ENCODE data around the gene ANKRD13D.
A peak's percentile ranks its signal among the peaks of the same experiment; 100 is the strongest.

The ANKRD13D gene

DNA sequence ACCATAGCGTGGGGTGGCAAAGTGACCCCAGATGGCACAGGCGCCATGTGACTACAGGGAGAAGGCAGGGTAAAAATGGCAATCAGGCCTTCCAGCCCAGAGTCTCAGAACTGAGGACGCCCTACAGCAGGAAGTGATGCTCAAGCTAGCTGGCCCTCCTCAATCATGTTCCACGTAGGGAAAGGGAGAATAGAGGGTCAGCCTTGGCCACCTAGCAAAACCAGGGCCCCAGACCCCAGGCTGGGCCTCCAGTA lies 978 bp upstream of the ANKRD13D start:
- DNase-seq, result no peak

DNA sequence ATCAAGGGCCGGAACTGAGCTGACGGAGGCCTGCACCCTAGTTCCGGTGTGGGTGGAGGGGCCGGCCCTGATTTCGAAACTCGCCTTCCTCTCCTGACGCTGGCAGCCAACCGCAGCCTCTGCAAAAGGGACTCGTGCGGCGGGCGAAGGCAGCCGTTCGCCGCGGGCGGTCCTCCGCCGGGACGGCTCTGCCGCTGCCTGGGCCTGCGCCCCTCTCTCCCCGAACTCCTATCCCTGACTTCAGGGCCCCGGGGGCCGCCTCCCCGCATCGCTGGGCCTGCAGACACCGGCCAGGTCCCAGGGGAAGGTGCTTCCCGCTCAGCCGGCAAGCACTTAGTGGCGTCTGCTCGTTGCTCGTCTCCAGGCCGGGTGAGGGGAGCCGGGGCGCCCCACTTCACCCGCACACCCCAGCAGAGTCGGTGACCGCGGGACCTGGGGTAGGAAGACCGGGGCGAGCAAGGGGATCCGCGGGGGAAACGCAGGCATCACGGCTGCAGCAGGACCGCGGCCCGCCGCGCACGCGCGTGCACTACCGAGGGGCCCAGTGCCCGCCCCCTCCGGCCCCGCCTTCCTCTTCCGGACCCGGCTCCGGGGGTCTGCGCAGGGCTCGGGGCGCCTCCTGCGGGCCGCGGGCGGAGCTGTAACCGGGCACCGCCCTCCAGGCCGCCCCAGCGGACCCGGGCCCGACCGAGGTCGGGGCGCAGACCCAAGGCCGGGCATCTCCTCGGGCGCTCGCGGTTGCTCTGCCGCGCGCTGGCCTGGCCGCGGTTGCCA lies 464 bp upstream of the ANKRD13D start:
- no peak for DNase-seq

DNA sequence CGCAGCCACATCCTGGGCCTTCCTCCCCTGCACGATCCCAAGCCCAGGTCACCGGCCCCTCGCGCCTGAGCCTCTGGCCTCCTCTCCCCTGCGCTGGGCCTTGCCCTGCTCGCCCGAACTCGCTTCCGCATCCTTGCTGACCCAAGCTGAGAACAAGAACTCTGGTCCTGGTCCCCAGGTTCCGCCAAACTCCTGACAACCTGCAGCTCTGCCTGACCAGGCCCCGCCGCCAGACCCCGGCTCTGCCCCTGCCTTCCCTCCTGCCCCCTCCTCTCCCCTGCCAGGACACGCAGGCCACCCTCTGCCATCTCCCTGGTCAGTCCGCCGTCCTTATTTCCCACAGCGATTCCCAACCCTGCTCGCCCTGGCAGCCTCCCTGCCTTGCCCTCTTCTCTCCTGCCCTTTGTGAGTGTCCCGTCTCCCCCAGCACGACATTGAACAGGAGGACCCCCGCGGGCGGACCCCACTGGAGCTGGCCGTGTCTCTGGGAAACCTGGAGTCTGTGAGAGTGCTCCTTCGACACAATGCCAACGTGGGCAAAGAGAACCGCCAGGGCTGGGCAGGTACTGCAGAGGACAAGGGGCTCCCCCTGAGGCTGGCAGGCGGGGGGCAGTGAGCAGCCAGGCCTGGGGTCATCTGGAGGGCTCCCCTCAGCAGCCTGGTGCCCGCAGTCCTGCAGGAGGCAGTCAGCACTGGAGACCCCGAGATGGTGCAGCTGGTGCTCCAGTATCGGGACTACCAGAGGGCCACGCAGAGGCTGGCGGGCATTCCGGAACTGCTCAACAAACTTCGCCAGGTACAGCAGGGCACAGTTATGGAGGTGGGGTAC lies 762 bp downstream of the ANKRD13D start:
- DNase-seq, result no peak

DNA sequence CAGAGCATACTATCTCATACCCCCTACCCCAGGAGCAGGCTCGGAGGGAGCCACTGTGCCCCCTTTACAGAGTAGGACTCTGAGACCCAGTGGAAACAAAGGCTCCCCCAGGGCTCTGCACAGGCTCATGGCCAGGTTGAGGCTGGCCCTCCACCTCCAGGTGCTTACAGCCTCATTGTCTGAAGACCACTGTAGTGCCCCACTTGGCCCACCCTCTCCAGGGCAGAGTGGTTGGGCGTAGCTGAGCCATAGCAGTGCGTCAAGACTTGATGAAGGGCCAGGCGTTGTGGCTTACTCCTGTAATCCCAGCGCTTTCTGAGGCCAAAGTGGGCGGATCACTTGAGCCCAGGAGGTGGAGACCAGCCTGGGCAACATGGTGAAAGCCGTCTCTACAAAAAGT lies 1.7 kb downstream of the ANKRD13D start:
- no peak for DNase-seq

DNA sequence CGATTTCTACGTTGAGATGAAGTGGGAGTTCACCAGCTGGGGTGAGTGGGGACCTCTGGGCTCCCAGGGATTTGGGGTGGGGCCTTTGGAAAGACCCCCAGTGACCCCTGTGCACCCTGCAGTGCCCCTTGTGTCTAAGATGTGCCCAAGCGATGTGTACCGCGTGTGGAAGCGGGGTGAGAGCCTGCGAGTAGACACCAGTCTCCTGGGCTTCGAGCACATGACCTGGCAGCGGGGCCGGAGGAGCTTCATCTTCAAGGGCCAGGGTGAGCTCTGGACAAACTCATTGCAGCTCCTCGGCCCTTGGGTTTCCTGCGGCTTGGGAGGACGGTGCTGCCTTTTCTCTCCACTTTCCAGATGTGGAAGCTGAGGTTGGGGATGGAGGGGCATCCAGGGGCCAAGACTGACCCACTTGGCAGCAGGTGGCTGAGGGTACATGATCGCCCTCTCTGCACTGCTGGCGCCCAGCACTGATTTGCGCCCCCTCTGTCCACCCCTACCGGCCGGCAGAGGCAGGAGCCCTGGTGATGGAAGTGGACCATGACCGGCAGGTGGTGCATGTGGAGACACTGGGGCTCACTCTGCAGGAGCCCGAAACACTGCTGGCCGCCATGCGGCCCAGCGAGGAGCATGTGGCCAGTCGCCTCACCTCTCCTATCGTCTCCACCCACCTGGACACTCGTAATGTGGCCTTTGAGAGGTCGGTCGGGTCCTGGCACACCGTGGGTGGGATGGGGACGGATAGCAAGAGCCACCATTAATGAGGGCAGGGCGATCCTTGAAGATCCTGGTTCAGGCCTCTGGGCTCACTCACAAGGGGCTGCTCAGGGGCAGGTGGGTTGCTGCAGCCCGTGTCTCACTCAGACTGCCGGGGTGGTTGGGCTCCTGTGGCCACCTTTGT lies 2.6 kb downstream of the ANKRD13D start:
- DNase-seq, result no peak

DNA sequence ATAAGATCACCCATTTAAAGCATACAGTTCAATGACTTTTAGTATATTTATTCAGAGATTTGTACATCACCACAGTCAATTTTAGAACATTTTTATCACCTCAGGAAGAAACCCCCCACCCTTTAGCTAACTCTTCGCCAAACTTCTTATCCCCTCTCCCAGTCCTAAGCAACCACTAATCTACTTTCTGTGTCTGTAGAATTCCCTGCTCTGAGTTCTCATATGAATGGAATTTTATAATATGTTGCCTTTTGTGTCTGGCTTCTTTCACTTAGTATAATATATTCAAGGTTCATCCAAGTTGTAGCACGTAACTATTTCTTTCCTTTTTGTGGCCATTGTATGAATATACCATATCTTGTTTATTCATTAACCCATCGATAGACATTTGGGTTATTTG lies 3.6 kb downstream of the ANKRD13D start:
- DNase-seq, result no peak

DNA sequence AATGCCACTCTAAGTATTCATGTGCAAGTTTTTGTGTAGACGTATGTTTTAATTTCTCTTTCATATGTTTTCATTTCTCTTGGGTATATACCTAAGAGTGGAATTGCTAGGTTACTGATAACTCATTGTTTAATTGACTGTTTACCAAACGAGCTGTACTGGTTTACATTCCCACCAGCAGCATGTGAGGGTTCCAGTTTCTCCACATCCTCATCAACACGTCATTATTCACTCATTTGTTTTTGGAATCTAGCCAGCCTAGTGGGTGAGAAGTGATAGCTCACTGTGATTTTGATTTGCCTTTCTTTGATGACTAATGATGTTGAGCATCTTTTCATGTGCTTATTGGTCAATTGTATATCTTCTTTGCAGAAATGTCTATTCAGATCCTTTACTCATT lies 4.0 kb downstream of the ANKRD13D start:
- DNase-seq, result no peak

DNA sequence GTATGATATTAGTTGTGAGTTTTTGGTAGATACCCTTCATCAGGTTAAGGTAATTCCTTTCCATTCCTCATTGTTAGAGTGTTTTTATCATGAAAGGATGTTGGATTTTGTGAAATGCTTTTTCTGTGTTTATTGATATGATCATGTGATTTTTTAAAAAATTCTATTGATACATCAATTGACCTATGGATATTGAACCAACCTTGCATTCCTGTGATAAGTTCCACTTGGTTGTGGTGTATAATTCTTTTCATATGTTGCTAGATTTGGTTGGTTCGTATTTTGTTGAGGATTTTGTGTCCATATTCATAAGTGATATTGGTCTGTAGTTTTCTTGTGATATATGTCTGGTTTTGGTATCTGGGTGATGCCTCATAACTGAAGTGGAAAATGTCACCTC lies 6.7 kb downstream of the ANKRD13D start:
- no peak for DNase-seq

DNA sequence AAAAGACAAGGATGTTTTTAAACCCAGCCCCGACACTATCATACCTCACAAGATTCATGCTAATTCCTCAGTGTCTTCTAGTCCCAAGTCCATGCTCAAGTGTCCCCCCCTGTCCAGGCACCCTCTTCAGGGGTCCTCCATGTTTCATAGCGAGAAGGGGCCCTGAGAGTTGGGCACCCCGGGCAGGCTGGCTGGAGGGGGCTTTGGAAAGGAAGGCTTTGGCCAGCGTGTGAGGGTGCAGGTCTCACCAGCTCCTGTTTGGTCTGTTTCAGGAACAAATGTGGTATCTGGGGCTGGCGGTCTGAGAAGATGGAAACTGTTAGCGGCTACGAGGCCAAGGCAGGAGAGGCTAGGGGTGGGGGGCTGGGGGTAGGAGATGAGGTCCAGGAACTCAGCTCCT lies 9.7 kb downstream of the ANKRD13D start:
- no peak for DNase-seq

DNA sequence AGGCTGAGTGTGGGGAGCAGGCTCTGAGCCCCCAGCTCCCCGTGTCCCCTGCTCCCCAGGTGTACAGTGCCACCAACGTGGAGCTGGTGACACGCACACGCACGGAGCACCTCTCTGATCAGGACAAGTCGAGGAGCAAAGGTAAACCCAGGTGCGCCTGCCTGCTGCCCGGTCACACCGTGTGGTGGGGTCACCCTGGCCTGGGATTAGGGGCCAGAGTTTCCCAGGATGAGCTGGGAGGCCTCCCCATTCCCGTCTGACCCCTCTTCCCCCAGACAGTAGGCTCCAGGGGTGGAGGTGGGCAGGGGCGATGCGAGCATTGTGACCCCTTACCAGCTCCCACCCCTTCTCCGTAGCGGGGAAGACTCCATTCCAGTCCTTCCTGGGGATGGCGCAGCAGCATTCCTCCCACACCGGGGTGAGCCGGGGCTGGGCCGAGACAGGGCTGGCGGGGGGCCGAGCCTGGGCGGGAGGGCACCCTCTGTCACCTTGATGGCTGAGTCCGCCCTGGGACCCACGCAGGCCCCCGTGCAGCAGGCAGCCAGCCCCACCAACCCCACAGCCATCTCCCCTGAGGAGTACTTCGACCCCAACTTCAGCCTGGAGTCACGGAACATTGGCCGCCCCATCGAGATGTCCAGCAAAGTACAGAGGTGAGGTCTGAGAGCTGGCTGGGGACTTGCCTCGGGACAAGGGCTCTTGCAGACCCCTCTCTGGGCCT lies 10.5 kb downstream of the ANKRD13D start:
- DNase-seq, result no peak

DNA sequence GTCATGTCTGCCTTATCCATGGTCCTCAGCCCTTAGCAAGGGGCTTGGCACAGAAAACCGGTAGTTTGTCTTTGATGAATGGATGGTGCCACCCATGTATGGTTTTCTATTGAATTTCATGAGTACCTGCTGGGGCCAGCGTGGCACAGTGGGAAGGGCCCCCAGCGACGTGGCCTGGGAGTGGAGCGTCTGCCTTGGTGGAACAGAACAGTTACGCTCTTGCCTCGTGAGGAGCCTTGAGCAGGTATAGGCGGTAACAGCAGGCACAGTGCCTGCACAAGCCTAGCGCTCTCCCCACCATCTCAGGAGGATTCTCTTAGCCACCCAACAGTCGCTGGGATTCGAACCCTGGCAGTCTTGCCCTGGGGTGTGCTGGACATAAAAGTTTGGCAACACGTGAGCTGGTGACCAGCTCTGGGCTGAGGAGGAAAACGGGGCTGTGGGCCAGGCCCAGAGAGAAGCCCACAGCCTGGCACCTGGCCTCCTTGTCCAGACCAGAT lies 11.2 kb downstream of the ANKRD13D start:
- no peak for DNase-seq

DNA sequence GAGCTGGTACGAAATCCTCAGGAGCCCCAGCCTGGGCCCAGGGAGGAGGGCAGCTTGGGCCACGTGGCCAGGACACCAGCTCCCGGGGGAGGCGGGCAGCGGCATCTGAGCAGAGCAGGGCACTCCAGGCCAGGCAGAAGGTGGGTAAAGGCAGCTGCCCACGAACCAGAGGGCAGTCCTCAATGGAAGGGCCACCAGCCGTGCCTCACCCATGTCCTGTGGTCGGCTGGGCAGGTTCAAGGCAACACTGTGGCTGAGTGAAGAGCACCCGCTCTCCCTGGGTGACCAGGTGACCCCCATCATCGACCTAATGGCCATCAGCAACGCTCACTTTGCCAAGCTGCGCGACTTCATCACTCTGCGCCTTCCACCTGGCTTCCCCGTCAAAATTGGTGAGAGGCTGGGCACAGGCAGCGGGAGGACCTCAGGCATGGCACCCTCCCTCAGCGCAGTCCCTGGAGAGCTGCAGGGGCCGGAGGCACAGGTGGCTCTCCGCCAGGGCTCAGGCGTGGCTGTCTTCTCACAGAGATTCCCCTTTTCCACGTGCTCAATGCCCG lies 11.7 kb downstream of the ANKRD13D start:
- no peak for DNase-seq

DNA sequence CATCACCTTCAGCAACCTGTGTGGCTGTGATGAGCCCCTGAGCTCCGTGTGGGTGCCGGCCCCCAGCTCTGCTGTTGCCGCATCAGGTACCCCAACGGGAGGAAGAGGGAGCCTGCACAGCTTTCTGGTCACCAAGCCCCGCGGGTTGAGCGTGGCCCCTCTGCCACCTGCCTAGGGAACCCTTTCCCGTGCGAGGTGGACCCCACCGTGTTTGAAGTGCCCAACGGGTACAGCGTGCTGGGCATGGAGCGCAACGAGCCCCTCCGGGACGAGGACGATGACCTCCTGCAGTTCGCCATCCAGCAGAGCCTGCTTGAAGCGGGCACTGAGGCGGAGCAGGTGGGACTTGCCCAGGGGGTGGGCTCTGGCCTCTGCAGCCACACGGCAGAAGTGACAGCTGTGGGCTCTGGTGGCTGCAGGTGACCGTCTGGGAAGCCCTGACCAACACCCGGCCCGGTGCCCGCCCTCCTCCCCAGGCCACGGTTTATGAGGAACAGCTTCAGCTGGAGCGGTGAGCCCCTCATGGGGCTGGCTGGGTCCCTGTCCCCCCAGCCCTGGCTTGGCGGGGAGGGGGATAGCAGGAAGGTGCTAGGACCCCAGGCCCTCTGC lies 12.3 kb downstream of the ANKRD13D start:
- DNase-seq, result no peak

DNA sequence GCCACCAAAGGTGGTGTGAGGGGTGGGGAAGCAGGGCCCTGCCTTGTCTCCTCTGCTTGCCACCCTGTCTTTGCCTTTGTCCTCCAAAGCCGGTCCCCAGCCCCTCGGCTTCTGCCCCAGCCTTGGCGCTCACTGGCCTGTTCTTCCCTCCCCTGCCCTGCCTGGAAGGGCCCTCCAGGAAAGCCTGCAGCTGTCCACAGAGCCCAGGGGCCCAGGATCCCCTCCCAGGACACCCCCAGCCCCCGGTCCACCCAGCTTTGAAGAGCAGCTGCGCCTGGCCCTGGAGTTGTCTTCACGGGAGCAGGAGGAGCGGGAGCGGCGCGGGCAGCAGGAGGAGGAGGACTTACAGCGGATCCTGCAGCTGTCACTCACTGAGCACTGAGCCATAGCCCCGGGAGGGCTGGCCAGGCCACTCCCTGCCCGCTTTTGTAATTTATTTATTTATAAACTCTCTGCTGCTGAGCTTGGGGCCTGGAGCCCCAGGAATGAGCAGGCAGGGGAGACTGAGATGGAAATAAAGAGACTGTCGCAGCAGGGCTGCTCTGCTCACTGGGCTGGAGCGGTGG lies 12.9 kb downstream of the ANKRD13D start:
- peak in 1 of 2 experiments; percentile 28 for DNase-seq

DNA sequence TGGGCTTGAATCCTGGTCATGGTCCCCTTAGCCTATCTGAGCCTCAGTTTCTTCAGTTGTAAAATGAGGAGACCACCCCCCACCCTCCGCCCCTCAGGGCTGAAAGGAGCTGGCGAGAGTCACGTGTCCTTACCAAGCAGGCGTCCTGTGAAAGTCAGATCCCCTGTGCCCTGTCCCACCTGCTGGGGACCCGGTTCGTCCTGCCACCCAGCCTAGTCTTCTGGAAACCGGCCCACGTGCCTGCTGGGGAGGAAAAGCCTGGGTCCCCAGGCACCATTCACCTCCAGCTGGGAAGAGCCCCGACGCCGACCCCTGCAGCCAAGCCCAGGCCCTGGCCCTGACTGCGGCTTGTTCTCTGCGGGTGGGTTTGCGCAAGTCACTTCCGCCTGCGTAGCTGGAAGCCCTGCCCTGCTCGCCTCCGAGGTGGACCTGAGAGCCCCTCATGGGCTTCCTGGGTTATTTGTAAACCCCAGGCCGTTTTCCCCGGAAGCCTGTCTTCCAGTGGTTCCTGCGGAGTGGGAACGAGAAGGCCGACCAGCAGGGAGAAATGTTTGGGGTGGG lies 13.5 kb downstream of the ANKRD13D start:
- no peak for DNase-seq

DNA sequence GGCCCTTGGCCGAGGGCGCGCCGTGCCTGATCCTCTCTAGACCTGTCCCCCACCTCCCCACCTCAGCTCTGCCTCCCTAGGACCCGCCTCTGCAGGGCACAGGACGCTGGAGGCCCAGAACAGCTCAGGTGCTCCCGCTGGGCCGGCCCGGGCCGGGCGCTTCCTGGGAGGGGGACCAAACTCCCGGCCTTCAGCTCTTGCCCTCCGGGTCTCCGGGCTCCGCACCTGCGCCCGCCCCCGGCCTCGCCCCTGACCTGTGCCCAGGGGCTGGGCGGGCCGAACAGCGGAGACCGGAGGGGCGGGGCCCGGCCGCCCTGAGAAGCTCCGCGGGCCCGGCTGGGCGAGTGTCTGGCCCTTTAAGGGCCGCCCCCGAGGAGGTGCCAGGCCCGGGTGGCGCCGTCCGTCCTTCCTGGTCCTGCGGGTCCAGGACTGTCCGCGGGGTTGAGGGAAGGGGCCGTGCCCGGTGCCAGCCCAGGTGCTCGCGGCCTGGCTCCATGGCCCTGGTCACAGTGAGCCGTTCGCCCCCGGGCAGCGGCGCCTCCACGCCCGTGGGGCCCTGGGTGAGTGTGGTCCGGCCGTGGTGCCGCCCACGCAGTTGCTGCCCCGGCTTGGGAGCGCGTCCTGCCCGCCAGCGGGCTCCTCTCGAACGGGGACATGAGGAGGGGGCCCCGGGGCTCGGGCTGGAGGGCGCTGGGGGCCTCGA lies 14.2 kb downstream of the ANKRD13D start, which contains the start of gene SSH3:
TSS of gene SSH3 (plus strand) at position 399 of the 703 bp plus-strand sequence. CDS start at position 495, 96 bp downstream.
- peak; percentile 18 to 58 for DNase-seq

DNA sequence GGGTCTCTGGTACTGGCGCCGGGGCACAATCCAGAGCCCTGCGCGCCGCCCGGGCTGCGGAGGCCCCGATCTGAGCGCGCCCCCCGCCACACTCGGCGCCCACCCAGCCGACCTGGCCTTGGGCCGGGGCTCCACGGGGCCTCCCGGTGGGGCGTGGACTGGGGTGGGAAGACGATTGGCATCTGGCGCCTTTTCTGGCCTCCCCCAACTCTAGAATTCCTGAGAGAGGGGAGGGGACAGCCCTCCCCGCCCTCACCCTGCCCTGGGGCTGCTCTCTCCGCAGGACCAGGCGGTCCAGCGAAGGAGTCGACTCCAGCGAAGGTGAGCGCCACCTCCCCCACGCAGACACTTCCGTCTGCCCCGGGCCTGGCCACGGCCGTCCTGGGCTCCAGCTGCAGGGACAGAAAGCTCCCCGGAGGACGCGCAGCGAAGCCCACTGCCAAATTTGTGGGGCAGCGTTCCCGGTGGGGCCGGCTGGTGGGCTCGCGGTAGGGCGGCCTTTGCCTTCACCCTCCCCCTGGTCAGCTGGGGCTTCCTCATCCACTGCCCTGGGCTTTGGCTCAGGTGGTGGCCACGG lies 14.8 kb downstream of the ANKRD13D start:
- no peak for DNase-seq

DNA sequence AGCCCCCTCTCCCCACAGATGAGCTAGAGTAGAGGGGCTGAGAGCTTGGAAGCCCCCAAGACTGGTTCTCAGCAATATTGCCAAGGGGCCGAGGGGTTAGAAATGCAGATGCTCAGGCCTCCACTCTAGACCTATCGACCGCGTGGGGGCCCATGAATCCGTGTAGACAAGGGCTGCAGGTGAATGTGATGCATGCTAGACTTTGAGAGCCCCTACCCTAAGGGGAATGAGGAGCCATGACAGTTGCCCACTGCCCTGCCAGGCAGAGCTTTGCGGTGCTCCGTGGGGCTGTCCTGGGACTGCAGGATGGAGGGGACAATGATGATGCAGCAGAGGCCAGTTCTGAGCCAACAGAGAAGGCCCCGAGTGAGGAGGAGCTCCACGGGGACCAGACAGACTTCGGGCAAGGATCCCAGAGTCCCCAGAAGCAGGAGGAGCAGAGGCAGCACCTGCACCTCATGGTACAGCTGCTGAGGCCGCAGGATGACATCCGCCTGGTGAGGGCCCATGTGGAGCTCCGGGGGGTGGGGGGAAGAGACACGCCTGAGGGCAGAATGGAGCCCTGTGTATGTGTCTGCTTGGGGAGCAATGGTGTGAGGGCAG lies 15.5 kb downstream of the ANKRD13D start:
- no peak for DNase-seq

DNA sequence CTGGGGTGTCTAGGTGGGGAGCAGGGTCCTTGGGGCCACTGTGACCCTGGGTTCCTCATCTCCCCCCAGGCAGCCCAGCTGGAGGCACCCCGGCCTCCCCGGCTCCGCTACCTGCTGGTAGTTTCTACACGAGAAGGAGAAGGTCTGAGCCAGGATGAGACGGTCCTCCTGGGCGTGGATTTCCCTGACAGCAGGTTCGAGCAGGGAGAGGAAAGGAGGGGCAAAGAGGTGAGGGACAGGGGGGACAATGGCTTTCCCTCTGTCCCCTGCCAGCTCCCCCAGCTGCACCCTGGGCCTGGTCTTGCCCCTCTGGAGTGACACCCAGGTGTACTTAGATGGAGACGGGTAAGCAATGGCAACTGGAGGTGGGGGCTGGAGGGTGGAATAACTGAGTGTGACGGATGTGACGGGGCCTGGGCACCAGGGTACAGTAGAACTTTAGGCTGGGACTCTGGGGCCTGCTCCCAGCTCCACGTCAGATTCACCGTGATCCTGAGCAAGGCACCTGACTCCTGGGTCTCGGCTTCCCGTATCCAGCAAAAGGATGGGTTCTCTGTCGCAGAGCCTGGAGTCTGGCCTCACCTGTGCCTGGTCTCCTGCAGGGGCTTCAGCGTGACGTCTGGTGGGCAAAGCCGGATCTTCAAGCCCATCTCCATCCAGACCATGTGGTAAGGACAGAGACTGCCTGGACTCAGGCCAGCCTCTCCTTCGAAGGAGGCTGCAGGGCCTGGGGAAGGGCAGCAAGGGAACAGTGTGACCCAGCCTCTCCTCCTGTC lies 17.9 kb downstream of the ANKRD13D start:
- no peak for DNase-seq
